Uterus (tissue), 4 donors: ENCODE data around the gene C9orf40. TPM values are rescaled to one million over a fixed set of nuclear protein-coding genes. Genes with fewer than 3 reads are reported as not detected.

Experiments used
- DNase-seq, 2 donors: peaks; one replicate each; pipeline ENCODE4 v3.0.0-alpha.2; 2019 to 2020
- H3K27ac ChIP-seq, 2 donors: fragments of 200-600 bp; sonication (generic); 1 replicate in 1 of 2; 2 replicates in 1 of 2; pipeline ENCODE4 v1.5.1; 2016 to 2018
- H3K27me3 ChIP-seq, 2 donors: fragments of 200-600 bp; sonication (generic); one replicate each; pipeline ENCODE4 v1.5.1; 2018 to 2019; ENCODE audit warnings: control low read depth in 1 of 2
- H3K36me3 ChIP-seq, 2 donors: fragments of 200-600 bp; sonication (generic); one replicate each; pipeline ENCODE4 v1.5.1; 2019; ENCODE audit warnings: control low read depth in 1 of 2
- H3K4me1 ChIP-seq, 2 donors: fragments of 200-600 bp; sonication (generic); one replicate each; pipeline ENCODE4 v1.5.1; 2018 to 2019; ENCODE audit warnings: control low read depth in 1 of 2
- H3K4me3 ChIP-seq, 2 donors: fragments of 200-600 bp; sonication (generic); 1 replicate in 1 of 2; 2 replicates in 1 of 2; pipeline ENCODE4 v1.5.1; 2018 to 2019; ENCODE audit warnings: mild to moderate bottlenecking in 1 of 2
- H3K9me3 ChIP-seq, 2 donors: fragments of 200-600 bp; sonication (generic); one replicate each; pipeline ENCODE4 v1.5.1; 2019; ENCODE audit warnings: control low read depth in 1 of 2
- POLR2A ChIP-seq, 2 donors: fragments of 450-650 bp; IDR thresholded peaks; one replicate each; pipeline ENCODE4 v1.6.1; 2016; ENCODE audit warnings: antibody characterized with exemption in 2 of 2, mild to moderate bottlenecking in 1 of 2, moderate library complexity in 1 of 2
- intact Hi-C: fragments of 100-400 bp; cut with DNase I; formaldehyde crosslinking; loops from one replicate; pipeline ENCODE4 v1.15.1; 2023; ENCODE audit warnings: low total_unique reads
- total RNA-seq, 4 donors: library from RNA; depleted of rRNA in 3 of 4; stranded (reverse); fragments of >200 nt in 3 of 4; gene quantifications; one replicate each; pipeline versions ENCODE4 v1.1.0 to v1.2.4, GENCODE V29; 2014 to 2023
- TF ChIP-seq, protein P1 (sequence below), 4 experiments: fragments of 200-600 bp in 2 of 4; fragments of 450-650 bp in 2 of 4; sonication (generic) in 2 of 4; IDR thresholded peaks; one replicate each; pipeline ENCODE4 v1.5.1; 2016 to 2019; ENCODE audit warnings: antibody characterized with exemption in 4 of 4, mild to moderate bottlenecking in 2 of 4, moderate library complexity in 1 of 4
- donor health status: DM: yes; HTN: yes; CAD: no.

C9orf40 gene, protein sequence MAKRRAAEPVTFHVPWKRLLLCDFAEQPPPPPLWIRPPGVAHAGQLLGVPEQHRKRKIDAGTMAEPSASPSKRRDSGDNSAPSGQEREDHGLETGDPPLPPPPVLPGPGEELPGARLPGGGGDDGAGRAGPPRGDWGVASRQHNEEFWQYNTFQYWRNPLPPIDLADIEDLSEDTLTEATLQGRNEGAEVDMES
- total RNA-seq = 10 to 100 TPM in 1 of 4 donors, 1 to 10 TPM in 3; 2.8 to 17.6 (median 5.6) TPM

DNA sequence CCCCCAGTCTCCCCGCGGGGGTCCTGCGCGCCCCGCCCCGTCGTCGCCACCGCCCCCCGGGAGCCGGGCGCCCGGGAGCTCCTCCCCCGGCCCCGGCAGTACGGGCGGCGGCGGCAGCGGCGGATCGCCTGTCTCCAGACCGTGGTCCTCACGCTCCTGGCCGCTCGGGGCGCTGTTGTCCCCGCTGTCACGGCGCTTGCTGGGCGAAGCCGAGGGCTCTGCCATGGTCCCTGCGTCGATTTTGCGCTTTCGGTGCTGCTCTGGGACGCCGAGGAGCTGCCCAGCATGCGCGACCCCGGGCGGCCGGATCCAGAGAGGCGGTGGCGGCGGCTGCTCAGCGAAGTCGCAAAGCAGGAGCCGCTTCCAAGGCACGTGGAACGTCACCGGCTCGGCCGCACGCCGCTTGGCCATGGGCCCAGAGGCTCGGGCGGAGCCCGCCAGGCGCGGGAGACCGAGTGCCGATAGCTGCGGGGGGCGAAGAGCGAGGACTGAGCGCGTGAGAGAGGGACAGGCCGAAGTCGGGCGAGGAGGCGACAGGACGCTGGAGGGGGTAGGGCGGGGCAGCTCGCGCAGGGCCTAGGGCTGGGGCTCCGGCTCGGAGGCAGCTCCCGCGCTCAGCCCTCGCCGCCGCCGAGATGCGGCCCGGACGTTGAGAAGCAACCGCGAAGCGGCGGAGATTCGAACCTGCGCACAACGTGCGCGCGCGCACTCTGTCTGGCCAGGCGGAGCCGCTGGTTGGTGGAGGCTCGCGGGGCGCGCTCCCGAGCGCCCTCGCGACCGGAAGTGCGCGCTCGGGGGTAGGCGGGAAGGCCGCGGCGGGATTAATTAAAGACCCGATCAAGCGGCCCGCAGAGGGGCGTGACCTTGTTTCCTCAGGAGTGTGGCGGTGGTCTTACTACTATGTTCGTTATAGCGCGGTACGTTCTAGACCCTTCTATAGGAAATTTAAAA is at the start of gene C9orf40:
C9orf40 (minus strand) TSS at position 712 of the 951 bp plus-strand sequence; CDS start at position 411, 301 bp downstream.
- intact Hi-C loops = loop anchor here (10.0 kb wide), 1 partner anchor 132 kb away; the partner anchor contains the start of genes NMRK1 and OSTF1
- Histone ChIP-seq H3K4me1 (no peaks in the 10 kb centered on the region), H3K27me3 (no peaks in the 10 kb centered on the region), H3K9me3 (no peaks in the 10 kb centered on the region), H3K36me3 (no peaks in the 10 kb centered on the region), H3K27ac (peak within 1 kb of the TSS; percentile 97 to 98), H3K4me3 (peak within 1 kb of the TSS; percentile 67 to 79)
- TF ChIP-seq POLR2A (IDR thresholded peaks at IDR 0.05) = peak in 1 of 2 donors; percentile 56
- TF ChIP-seq, protein P1, sequence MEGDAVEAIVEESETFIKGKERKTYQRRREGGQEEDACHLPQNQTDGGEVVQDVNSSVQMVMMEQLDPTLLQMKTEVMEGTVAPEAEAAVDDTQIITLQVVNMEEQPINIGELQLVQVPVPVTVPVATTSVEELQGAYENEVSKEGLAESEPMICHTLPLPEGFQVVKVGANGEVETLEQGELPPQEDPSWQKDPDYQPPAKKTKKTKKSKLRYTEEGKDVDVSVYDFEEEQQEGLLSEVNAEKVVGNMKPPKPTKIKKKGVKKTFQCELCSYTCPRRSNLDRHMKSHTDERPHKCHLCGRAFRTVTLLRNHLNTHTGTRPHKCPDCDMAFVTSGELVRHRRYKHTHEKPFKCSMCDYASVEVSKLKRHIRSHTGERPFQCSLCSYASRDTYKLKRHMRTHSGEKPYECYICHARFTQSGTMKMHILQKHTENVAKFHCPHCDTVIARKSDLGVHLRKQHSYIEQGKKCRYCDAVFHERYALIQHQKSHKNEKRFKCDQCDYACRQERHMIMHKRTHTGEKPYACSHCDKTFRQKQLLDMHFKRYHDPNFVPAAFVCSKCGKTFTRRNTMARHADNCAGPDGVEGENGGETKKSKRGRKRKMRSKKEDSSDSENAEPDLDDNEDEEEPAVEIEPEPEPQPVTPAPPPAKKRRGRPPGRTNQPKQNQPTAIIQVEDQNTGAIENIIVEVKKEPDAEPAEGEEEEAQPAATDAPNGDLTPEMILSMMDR (IDR thresholded peaks at IDR 0.05) = peak; percentile 72 to 91 (median 84)
- peak; percentile 86 to 90 for DNase-seq

DNA sequence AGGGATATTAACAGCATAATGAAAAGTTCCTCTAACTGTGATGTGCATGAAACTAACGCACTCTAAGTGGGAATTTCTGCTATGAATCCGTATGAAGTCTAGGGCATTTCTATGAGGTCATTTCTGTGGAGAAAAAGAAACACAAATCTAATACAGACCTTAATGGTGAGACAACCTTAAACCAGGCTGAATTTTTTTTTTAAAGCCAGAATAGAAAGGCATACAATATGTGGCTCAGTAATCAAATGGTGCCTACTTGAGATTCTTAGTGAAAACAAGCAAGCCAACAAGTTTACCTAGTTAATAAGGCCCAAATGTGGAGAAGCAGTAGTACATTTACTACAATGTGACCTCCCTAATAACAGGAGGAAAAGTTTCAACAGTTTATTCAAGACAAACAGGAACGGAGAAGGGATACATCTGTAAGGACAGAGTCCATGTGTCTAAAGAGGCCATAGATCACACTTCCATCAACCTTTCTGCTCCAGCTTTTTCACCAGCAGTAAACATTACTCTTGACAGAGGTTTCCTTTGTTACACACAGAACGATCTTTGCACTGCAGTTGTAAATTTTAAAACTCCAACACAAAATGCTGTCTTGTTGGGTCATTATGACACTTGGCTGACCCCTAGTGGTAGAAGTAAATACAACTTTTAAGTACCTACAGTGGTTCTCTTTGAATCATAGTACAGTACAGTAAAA is 49.2 kb upstream of the C9orf40 start:
- intact Hi-C loops = no loop called here
- Histone ChIP-seq H3K4me1 (no peaks in the 10 kb centered on the region), H3K27me3 (no peaks in the 10 kb centered on the region), H3K27ac (peak overlapping the region; percentile 18 to 55), H3K4me3 (no peak overlapping the region), H3K9me3 (no peaks in the 10 kb centered on the region), H3K36me3 (no peaks in the 10 kb centered on the region)
- no peak for TF ChIP-seq POLR2A (IDR thresholded peaks at IDR 0.05)
- TF ChIP-seq, protein P1 (IDR thresholded peaks at IDR 0.05) = peak; percentile 68 to 84 (median 78)
- DNase-seq = peak in 1 of 2 donors; percentile 18

DNA sequence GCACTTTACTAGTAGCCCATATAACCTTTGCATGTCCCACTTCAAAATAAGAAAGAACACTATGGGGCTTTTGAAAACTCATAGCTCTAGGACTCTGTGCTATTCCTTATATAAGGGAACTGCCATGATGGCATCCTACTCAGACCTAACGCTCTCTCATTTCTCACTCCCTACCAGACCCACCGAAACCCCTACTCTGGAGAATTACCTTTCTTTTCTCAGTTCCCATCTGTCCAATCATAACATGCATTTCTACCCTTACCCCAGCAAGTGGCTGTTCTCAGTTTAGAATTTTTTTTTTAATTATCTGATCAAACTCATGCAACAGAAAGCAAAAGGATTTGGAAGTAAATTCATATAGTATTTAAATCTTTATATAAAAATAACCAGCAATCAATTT is 48.1 kb upstream of the C9orf40 start:
- no peaks in the 10 kb centered on the region for H3K36me3 ChIP-seq
- DNase-seq = no peak
- H3K4me1 ChIP-seq = no peaks in the 10 kb centered on the region
- no peak overlapping the region for H3K27ac ChIP-seq
- no peaks in the 10 kb centered on the region for H3K27me3 ChIP-seq
- no peaks in the 10 kb centered on the region for H3K9me3 ChIP-seq
- H3K4me3 ChIP-seq = no peak overlapping the region
- intact Hi-C loops = no loop called here
- TF ChIP-seq POLR2A (IDR thresholded peaks at IDR 0.05) = no peak
- TF ChIP-seq, protein P1 (IDR thresholded peaks at IDR 0.05) = no peak

DNA sequence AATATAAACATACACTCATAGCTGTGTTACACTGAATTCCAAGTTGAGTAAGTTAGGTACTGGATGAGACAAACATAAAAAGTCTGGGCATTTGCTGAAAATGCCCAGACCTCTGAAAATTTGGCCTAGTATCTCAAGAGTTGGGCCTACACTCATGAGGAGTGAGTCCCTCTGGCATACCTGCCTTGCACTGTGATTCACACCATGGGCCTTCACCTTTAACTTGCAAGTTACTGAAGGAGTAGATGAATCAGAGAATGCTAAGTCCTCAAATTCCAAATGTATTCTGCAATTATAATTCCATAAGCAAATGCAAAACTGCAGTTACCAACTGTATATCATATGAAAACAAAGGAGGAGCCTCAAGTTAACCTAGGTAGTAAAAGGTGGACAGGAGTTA is 32.3 kb upstream of the C9orf40 start:
- TF ChIP-seq, protein P1 (IDR thresholded peaks at IDR 0.05) = no peak
- no peak for TF ChIP-seq POLR2A (IDR thresholded peaks at IDR 0.05)
- no peak for DNase-seq
- no peaks in the 10 kb centered on the region for H3K4me1 ChIP-seq
- H3K27me3 ChIP-seq = no peaks in the 10 kb centered on the region
- H3K9me3 ChIP-seq = no peaks in the 10 kb centered on the region
- no peak overlapping the region for H3K27ac ChIP-seq
- intact Hi-C loops = no loop called here
- H3K4me3 ChIP-seq = no peak overlapping the region
- H3K36me3 ChIP-seq = no peaks in the 10 kb centered on the region
